ENCODE results near the gene PM20D1.

Gene PM20D1

DNA sequence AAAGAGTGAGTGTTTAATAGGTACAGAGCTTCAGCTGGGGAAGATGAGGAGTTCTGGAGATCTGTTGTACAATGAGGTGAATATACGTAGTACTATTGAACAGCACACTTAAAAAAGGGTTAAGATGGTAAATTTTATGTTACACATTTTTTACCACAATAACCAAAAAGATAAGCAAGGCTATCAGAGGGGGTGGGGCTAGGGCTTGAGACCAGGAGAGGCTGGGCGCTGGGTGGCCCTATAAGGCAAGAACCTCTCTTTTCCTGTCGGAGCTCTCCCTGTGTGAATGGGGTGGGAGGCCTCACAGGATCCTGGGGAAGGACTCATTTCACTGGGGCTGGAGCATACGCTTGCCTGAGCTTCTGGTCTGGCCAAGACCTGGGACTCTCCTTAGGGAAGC is 45.9 kb downstream of the PM20D1 start:
- no peak for DNase-seq (ENCODE audit: low read depth)

DNA sequence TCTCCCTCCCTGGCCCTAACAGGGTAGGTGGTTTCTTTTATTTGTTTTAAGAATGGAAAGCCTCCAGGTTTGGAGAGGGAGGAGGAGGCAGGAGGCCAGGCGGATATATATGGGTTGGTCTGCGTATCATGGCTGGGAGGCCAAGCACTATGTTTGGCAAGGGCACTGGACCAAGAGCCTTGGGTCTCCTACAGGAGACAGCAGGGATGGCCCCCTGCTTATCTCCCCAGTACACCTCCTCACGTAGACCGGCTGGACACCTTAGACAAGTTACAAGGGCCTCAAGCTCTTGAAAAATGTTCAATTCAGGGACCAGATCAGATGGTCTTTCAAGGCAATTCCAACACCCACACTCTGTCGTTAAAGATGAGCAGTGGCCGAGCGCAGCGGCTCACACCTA is 47.9 kb downstream of the PM20D1 start:
- no peak for DNase-seq (ENCODE audit: low read depth)

DNA sequence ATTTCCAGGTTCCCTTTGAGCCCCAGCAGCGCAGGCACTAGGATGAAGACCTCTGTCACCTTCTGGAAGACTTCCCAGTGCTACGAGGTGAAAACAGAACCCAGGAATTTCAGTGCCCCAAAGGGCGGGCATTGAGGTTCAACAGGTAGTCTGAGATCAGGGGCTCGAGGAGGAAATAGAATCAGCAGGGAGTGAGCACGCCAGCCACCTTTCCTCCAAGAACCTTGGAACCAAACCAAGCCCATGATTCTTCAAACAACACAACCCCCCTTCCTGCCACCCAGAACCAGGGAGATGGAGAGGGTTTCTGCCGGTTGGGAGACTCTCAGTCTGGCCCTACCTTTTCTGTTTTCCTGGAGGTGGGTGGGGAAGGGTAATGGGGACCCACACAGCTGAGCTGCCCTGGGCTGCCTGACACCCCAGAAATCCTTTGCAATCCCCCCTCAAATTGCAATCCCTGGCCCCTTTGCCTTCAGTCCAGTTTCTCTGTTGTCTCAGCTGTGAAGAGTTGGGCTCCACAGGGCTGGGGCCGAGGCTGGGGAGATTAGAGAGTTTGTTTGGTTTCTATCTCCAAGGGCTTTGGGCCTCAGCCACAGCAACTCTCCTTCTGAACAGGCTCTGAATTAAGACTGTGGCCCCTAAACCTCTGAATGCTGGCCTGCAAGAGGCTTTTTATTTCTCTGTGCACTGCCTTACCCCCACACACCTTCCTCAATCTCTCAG is 48.8 kb downstream of the PM20D1 start:
- no peak for DNase-seq (ENCODE audit: low read depth)

DNA sequence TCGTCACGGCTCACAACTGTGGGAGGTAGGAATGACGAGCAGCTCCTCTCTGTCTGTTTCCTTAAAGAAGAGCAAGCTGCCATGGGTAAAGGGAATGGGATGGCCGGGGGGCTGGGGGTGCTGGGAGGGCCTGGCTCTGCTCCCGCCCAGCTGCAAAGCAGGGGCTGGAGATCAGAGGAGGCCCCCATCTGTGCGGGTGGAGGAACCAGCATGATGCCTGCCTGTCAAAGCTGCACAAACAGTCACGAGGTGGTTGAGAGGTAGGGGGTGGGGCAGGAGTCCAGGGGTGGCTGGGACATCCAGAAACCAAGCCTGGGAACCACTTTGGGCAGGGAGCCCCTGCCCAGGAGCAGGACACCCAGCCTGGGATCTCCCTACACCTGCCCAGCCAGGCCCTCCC is 49.5 kb downstream of the PM20D1 start:
- no peak for DNase-seq (ENCODE audit: low read depth)

DNA sequence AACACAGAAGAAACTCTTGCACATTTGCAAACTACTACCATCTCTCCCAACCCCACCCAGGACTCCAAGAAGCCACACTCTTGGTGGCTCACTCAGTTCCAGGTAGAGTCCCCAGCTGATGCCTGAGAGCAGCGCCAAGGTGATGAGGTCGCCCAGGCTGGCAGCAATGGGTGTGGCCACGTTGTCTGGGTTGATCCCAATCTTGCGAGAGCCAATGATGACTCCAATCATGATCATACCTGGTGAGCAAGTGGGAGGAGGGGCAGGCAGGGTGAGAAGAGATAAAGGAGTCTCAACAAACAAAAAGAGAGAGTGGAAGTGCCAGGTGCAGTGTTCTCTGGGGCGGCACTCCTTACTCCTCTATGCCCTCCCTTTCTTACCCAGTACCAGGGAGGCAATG is 51.4 kb downstream of the PM20D1 start:
- no peak for DNase-seq (ENCODE audit: low read depth)

DNA sequence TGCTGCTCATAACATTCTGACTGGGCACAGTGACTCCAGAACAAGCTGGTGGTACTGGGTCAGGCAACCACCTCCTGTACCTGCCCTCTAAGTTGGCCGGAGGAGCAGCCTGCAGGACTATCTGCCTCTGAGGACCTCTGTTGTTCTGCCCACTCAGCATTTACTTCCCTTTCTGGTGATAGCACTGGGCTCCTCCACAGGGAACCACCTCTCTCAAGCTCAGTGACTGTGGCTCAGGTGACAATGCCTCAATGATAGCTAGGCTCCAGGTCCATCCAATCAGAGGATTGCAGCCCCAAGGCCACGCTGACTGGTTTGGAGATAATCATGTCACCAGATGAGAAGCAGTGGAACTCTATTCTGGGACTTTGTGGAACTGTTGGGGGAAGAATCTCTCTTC is 52.8 kb downstream of the PM20D1 start:
- no peak for DNase-seq (ENCODE audit: low read depth)

DNA sequence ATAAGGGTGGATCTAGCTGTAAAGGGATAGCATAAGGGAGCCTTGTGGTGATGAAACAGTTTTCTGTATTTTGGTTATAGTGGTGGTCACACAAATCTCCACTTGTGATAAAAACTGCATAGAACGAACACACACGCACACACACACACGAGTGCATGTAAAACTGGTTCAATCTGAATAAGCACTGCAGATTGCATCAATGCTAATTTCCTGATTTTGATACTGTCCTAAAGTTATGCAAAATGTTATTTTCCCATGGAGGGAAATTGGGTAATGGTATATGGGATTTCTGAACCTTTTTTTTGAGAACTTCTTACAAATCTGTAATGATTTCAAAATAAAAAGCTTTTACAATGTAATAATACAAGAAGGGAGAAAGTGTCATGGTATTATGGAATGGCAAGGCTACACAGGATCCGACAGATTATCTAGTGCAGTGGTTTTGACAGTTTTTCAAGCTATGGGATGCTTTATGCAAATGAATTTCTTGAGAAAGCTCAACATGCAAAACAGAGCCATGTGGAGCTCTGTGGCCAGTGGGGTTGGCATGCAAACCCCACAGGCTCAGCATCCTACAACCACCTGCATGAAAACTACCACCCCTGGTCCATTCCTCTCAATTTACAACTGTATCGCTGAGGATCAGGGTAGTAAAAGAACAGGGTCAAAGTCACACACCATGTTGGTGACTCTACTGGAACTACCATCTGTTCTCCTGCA is 55.8 kb downstream of the PM20D1 start:
- no peak for DNase-seq (ENCODE audit: low read depth)

DNA sequence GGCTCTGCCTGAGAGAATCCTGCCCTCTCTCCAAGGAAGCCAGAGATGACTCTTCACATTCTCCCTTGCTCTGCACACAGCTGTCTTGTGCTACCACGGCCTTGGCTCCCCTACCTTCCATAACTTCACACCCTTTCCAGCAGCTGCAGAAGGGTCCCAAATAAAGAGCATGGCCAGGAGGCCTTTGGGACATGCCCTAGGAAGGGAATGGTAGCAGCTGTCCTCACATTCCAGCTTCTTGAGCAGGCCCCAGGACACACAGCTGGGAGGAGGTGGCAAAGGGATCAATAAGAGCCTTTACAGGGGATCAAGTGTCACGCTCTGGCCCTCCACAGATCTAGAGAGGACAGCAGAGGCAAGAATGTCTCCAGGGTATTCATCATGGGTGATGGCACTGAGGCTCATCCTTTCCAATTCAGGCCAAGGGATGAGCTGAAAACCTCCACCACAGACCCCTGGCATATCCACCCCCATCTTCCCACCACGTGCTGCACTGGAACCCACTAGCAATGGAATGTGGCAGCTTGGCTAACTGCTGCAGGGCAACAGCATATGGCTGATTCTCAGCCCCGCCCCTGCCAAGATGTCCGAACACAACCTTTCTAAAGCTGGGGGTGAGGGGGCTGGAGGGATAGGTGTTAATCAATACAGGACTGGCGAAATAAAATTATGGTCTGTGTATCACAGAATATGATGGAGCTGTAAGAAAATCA is 56.8 kb downstream of the PM20D1 start:
- no peak for DNase-seq (ENCODE audit: low read depth)

DNA sequence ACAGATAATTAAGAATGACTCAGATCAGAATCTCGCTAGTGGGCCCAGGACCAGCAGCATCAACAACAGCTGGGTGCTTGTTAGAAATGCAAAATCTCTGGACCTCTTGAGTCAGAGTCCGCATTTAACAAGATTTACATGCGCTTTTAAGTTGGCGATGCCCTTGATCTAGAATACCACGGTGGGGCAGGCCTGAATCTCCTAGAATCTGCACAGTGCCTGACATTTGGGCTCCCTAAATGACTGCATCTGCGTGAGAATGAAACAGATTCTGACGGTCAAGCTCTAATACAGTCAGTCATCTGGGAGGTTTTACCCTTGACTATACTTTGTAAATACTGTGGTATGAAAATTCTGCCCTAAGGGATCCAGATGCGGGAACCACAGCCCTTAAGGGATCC is 57.5 kb downstream of the PM20D1 start:
- no peak for DNase-seq (ENCODE audit: low read depth)

DNA sequence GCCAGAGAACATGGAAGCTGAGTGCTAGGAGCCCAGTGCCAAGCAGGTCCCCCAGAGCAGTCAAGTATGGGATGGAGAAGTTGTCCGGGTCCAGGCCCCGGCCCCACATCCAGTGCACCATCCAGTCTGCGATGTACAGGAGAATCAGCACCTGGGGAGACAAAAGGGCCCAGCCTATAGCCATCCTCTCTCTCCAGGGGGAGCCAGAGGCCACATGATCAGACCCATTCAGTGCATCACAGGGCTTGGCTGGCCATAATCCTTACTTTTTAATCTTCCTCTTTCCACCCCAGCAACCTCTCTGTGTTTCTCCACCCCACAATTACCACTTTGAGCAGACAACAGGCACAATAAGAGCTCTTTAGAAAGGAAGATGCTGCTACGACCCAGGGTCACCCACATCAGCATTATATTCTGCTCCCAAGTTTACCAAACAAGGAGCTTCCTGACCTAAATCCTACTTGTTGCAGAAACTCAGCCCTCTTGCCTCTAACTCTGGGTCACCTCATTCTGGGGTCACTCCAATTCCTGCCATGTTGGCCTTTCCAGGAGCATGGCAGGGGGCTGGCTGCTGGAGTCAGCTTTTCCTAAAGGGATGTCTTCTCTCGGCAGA is 58.3 kb downstream of the PM20D1 start:
- no peak for DNase-seq (ENCODE audit: low read depth)

DNA sequence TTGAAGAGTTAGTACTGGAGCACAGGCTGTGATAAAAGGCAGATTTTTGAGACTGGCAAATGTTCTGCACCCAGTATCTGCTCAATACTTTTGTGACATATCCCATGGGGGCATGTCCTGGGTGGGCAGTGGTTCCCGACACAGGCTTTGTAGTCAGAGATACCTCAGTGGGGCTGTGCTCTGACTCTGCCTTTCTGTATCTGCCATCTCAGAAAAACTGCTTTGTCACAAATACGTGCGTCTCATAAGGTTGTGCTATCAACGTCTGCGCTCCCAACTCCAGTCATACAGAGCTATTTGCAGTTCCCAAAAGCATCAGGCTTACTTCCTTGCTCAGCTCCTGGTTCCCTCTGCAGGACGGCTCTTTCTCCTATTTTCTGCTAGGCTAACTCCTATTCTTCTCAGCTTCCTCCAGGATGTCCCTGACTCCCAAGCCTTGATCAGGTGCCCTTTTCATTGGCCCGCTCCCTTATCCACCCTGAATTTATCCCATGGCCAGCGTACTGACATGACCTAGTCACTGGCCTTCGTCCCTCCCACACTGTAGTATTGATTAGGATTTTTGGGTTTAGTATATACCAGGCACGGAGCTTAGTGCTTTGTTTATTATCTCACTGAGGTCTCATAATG is 62.5 kb downstream of the PM20D1 start:
- no peak for DNase-seq (ENCODE audit: low read depth)

DNA sequence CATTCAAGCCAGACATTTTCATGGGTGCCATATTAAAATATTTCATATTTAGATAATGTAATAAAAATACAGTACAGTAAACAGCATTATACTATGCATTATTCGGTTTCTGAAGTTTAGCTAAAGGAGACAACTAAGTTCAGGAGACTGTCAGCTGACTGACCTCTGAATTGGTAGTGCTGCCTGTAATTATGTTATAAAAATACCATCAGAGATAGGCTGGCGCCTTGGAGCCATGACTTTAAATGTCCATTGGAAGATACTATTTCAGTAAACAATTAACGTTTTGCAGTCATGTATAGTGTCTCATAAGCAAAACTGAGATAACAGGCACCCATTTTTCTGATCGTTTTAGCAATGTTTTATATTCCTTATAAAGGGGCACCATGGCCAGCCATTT is 63.3 kb downstream of the PM20D1 start:
- no peak for DNase-seq (ENCODE audit: low read depth)

DNA sequence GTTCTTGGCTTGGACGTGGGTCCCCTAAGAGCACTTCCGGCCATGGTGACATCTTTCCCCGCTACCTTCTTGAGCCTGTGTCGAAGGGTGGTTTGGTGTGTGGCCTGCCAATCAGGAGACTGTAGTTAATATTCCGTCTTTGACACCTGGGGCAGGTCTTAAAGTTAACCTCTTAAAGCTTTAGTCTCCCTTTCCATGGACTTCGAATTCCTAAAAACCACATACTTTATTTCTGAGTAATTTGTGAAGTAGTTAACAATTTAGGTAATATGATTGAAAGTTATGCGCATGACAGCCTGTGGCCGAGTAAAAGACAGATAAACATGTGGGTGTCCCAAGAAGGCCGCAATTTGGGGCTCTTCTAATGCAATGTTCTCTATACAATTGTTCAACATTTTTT is 64.5 kb downstream of the PM20D1 start:
- DNase-seq (ENCODE audit: low read depth), result no peak

DNA sequence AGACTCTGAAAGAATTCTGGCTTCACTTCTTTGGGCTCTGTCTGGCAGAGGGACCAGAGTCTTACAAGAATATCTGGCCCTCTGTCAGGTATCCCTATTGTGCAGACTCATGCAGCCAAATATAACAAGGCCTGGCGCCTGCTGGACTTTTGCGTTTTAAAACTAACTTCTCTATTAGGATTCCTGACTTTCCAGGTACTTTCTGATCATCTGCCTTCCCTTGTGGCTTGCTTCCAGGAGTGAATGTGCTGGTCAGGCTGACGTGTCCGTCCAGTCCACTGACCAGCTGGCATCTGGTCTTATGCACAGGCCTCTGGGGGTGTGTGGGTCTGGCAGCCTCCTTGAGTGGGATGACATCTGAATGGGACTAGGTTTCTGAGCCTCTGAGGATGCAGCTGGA is 66.0 kb downstream of the PM20D1 start:
- DNase-seq (ENCODE audit: low read depth), result no peak

DNA sequence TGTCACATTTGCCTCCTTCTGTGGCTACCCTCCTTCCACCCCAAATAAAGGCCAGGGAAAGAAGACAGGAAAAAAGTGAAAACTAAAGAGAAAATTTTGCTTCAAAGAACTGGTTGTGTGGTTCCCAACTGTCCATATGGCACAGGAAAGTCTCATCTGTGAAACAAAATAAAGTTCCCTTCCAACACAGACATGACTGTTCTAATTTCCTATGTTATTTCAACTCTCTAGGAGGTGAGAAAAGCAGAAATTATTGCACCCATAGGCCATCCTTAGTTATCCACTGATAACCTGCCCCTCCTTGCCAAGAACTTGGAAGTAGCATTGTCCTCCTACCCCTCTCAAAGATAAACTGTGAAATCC is 66.5 kb downstream of the PM20D1 start:
- no peak for DNase-seq (ENCODE audit: low read depth)

DNA sequence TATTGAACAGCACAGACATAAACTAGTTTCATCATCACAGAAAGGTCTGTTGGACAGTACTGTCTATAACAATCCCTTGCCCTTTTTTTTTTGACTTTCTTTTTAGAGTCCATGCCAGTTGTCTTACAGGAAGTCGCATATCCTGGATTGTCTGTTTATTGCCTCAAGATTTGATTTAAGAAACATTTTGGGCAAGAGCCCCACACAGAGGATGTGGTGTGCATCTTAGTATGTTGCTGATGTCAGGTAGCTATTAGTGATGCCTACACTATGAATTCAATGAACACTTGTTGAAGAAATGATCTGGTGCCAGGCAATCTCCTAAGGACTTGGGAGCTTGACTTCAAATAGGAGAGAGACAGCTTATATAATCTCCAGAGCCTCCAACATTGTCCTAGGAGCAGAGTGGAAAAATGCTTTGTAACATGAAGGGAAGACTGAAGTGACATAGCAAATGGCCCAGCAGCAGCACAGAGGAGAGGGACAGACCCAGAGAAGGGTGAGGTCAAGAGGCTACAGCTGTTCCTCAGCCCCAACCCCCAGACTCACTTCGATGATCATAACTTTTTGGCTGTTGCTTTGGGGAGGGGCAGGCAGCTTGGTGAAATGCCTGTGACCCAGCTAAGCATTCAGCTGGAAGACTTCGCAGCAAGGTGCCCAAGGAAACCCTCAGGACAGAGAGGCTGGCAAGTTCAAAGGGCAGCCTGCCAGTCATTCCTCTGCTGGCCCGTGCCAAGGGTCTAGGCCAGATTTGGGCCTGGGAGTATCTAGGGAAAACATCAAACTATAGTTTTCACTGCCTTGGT is 67.1 kb downstream of the PM20D1 start:
- no peak for DNase-seq (ENCODE audit: low read depth)

DNA sequence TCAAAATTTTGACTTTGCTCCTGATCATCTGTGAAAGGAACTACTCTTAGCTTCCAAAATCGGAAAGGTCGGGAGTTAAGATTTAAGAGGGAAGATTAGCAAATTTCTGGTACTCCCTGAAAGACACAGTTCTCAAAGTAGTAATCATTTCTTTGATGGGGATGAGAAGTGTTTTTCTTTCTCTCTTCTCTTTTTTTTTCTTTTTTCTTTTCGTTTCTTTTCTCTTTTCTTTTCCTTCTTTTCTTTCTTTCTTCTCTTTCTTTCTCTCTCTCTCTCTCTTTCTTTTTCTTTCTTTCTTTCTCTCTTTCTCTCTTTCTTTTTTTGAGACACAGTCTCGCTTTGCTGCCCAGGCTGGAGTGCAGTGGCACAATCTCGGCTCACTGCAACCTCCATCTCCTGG is 69.6 kb downstream of the PM20D1 start:
- DNase-seq (ENCODE audit: low read depth), result no peak

Measured in HS-5 (cell line).